ENCODE measurements around the gene WFDC2. TPM values are rescaled to one million over a fixed set of nuclear protein-coding genes. Genes with fewer than 3 reads are reported as not detected.

Gene WFDC2
- total and polyA plus RNA-seq, 2 of the 4 experiments (the other 2 are of a cell fraction), result not detected

- Histone ChIP-seq H4K8ac (ENCODE audit: low read depth in 2 of 2, low read length in 2 of 2) (no peak overlapping the region), H3K23ac (ENCODE audit: low read depth, low read length) (no peak overlapping the region), H2BK120ac (ENCODE audit: low read depth, low read length) (no peak overlapping the region), H3K27ac (ENCODE audit: insufficient read depth, low read length) (no peak overlapping the region), H3K4me1 (ENCODE audit: control insufficient read depth, insufficient read depth, low read length) (peaks cover 6% of the 10 kb centered on the region; the same call in 1 of the 2 replicates), H2AK5ac (ENCODE audit: low read depth, low read length) (no peak overlapping the region), H2BK20ac (ENCODE audit: low read depth, low read length) (no peak overlapping the region), H3K14ac (replicated peaks; ENCODE audit: low read depth, low read length) (no peak overlapping the region), H3K4me3 (ENCODE audit: insufficient read depth, low read depth, low read length) (no peak overlapping the region), H3K9me1 (ENCODE audit: insufficient read depth, low read length) (peaks cover 3% of the 10 kb centered on the region), H4K20me1 (ENCODE audit: insufficient read depth, low read length) (no peaks in the 10 kb centered on the region), H4K91ac (ENCODE audit: insufficient read depth, low read depth, low read length) (no peak overlapping the region), H3K36me3 (ENCODE audit: control insufficient read depth, insufficient read depth, low read length) (peaks cover 43% of the 10 kb centered on the region), H3K79me1 (ENCODE audit: low read depth in 1 of 2, low read length in 2 of 2) (peaks cover 0 to 14% of the 10 kb centered on the region in 2 experiments; a peak in 3 of 4 replicates), H3K56ac (ENCODE audit: extremely low read depth, insufficient read depth, low read length) (no peak overlapping the region), H4K5ac (ENCODE audit: low read depth, low read length) (no peak overlapping the region), H3K4ac (ENCODE audit: low read depth, low read length) (no peak overlapping the region), H3K9me3 (ENCODE audit: control insufficient read depth, insufficient read depth, low read length) (no peaks in the 10 kb centered on the region), H2AFZ (replicated peaks; ENCODE audit: low read length, poor library complexity) (no peak overlapping the region), H2AK9ac (replicated peaks; ENCODE audit: low read depth, low read length, poor library complexity) (no peak overlapping the region), H3K4me2 (ENCODE audit: low read depth, low read length) (no peak overlapping the region), H3K18ac (ENCODE audit: low read depth, low read length) (no peak overlapping the region), H3K27me3 (ENCODE audit: control insufficient read depth, insufficient read depth, low read length) (no peaks in the 10 kb centered on the region), H2BK5ac (ENCODE audit: low read depth, low read length, poor library complexity, severe bottlenecking) (no peak overlapping the region), H3K9ac (ENCODE audit: low read depth, low read length) (no peak overlapping the region), H2BK15ac (ENCODE audit: low read depth, low read length) (no peak overlapping the region)
- no TSS peak for BruUV-seq (replicated peaks)
- CTCF ChIA-PET, result no interaction called here
- in situ Hi-C loops (cut with MboI; ENCODE audit: low sequenced_read_pairs), result no loop called here
- ATAC-seq (ENCODE audit: low read depth), result no peak
- WGBS, 2 experiments (ENCODE audit: extremely low coverage in 2 of 2, insufficient read length in 1 of 2), result no CpG with 5 or more reads among the region's 2 CpGs
- dilution Hi-C loops (cut with HindIII; ENCODE audit: low sequenced_read_pairs, unreplicated experiment), result no loop called here
- TF ChIP-seq MAZ (IDR thresholded peaks at IDR 0.05; ENCODE audit: borderline replicate concordance, low read depth, low read length) (no peak), FOS (IDR thresholded peaks at IDR 0.05; ENCODE audit: low read depth, low read length) (no peak), CTCF (conservative IDR thresholded peaks at IDR 0.05; ENCODE audit: low read depth, low read length) (no peak), RFX5 (IDR thresholded peaks at IDR 0.05; ENCODE audit: low read depth, low read length) (no peak), USF2 (IDR thresholded peaks at IDR 0.05; ENCODE audit: low read depth, low read length) (no peak), SMC3 (IDR thresholded peaks at IDR 0.05; ENCODE audit: low read depth, low read length) (no peak), RAD21 (IDR thresholded peaks at IDR 0.05; ENCODE audit: low read length) (no peak)
- no peak for DNase-seq
- intact Hi-C loops (cut with micrococcal nuclease), result no loop called here
- POLR2A ChIA-PET (ENCODE audit: unreplicated experiment), result no interaction called here
These were observed 45.9 kb upstream of the WFDC2 start for GRCh38 chr20:45423700-45424099.

Measured in IMR-90 (cell line).